HG02970 (cell line): ENCODE data around the gene TAB2.

ENCODE experiments used
- ATAC-seq: cut with Tn5 transposase; IDR thresholded peaks from one replicate; pipeline ENCODE4 v1.9.1; 2021; ENCODE audit warnings: mild to moderate bottlenecking, moderate library complexity, moderate number of reproducible peaks; ENCODE audit not compliant: unreplicated experiment, low FRiP score

TAB2 gene

DNA sequence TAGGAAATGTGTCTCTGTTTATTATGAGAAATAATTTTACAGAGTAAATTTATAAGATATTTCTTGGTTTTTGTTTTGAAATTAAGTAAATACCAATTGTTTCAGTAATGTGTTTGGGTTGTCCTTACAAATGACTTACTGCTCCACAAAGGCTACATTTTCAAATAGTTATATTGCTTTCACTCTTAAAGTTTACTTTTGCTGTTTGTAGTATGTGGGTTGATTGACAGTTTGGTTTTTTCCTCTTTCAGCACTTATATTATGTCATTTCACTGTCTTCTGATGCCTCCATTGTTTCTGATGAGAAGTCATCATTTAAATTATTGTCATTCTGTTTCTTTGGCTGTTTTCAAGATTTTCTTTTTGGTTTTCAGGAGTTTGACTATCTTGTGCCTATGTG lies 47.7 kb downstream of the TAB2 start:
- no peak for ATAC-seq

DNA sequence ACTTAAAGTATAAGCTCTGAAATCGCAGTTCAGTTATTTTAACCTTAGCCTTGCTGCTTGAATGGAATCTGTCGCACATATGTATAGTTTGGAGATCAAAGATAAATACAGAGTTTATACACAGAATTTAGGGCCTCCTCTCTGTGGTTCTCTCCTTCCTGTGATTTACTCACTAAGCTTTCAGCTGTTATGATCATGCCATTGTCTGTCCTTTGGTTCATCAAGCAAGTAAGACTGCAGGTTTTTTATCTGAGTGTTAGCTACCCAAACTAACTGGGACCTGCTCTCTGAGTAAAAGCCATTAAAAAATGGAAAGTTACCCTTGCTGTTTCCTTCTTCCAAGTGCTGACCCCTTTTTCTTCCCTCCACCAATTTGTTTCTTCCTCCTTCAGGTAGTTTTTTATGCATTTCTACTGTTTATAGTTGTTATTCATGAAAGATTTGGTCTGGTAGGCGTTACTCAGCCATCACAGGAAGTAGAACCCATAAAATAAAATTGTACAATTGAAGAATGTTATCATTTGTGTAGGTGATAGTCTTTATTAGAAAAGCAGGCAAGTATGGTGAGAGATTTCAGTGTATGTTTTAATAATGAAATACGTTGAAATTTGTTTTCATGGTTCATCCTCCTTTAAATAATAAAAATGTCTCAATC lies 48.9 kb downstream of the TAB2 start:
- no peak for ATAC-seq

DNA sequence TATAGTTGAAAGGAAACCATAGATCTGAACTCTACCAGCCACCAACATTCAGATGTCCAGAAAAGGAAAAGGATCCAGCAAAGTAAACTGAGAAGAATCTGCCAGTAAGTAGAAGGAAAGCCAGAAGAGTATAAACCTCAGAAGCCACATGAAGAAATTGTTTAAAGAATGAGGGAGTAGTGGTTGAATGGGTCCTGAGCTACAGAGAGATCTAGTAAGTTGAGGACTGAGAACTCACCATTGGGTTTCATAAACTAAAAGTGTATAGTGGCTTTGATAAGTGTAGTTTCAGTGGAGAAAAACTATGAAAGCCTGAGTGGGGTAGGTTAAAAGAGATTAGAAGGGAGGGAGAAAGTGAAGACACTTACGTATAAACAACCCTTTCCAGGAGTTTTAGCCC lies 50.6 kb downstream of the TAB2 start:
- no peak for ATAC-seq

DNA sequence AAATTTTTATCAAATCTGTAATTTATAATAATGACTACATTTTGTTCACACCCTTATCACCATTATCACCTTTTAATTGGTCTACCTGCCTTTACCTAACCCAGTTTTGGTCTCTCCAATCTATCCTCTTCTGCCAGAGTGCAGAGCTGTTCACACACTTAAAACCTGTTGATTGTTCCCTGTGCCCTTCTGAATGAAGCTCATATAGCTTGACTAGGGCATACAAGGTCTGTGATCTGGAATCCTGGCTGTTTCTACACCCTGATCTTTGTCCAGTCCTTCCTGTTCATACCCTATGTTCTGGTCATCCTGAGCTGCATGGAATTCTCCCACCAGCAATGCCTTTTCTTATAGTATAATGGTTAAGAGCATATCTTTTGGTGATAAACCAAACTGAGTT lies 53.6 kb downstream of the TAB2 start:
- ATAC-seq, result no peak

DNA sequence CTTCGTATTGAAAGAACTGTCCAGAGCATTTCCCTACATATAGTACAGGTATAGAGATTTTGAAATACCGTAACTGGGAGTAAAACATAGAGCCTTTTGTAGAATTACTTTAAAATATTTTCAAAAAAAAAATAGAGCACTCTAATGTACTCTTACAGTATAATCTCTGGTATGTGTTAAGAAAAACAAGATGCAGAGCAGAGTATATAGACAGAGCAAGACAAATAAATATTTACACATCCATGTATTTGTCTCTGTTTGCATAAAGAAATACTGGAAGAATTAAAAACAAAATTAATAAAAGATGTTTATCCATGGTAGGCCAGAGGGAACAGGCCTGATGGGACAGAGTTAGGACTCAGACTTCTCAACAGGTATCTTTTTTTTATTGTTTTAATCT lies 54.5 kb downstream of the TAB2 start:
- no peak for ATAC-seq

DNA sequence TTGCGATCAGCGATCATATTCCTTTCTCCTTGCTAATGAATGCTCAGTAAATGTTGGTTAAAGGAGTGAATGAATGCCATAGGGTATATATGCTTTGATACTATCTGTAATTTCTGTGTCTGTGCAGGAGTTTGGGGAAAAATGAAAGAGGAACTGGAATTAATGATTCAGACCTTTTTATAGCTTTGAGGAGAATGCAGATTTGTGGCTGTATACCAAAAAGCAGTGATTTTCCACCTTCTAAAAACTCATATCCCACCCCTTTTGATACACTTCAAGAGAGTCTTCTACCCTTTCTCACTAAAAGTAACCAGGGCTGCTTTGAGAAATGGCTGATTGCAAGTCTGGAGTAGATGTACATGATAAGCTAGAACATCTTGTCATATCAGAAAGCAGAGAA lies 56.0 kb downstream of the TAB2 start:
- no peak for ATAC-seq

DNA sequence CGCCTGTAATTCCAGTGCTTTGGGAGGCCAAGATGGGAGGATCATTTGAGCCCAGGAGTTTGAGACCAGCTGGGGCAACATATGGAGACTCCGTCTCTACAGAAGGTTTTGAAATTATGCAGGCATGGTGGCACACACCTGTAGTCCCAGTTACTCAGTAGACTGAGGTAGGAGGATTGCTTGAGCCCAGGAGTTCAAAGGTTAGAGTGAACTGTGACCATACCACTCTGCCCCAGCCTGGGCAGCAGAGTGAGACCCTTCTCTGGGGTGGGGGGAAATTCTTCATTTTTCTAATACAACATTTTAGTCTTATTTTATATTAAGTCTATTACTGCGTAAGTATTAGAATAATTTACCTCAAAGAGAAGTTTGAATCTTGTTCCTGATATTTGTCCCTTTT lies 62.5 kb downstream of the TAB2 start:
- ATAC-seq, result no peak

DNA sequence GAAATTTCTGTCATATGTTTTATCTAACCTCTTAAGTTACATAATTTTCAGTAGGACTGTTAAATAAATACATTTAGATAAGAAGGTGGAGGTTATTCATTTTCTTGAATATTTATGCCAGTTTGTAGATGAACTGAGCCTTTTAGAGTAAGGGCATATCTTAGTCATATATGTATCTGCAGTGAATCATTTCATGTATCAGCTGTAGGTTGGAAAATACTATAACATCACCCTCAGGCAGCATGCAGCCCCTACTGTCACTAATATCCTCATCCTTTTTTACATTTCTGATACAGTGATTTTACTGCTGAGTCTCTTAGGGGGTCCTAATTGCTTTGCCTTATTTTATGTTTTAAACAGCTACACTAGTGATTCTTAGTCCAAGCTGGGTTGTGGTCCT lies 63.0 kb downstream of the TAB2 start:
- no peak for ATAC-seq

DNA sequence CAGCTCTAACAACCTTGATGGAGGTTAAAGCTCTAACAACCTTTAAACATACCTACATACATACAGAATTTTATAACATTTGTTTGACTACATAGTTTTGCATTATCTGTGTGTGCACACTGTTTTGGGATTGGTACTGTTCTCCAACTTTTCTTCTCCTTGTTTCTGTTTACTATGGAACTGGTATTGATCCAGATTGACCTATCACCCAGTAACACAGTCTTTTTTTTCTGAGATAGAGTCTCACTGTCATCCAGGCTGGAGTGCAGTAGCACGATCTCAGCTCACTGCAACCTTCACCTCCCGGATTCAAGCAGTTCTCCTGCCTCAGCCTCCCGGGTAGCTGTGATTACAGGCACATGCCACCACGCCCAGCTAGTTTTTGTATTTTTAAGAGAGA lies 65.9 kb downstream of the TAB2 start:
- ATAC-seq, result no peak

DNA sequence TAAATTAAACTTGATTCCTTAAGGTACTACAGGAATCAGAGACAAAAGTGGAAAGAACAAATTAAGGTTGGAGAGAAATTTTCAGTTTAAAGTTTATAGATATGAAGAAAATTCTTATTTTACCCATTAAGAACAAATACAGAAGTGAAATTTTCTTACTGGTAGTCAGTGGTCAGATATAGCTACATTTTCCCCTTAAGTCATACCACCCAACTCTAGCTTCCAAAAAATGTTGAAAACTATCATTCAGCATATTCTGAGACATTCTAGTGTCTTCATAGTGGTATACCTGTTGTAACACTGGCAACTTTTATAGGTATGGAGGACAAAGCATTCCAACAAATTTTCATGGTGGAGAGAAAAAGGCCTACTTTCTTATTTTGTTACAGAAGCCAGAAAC lies 67.0 kb downstream of the TAB2 start:
- ATAC-seq, result no peak

DNA sequence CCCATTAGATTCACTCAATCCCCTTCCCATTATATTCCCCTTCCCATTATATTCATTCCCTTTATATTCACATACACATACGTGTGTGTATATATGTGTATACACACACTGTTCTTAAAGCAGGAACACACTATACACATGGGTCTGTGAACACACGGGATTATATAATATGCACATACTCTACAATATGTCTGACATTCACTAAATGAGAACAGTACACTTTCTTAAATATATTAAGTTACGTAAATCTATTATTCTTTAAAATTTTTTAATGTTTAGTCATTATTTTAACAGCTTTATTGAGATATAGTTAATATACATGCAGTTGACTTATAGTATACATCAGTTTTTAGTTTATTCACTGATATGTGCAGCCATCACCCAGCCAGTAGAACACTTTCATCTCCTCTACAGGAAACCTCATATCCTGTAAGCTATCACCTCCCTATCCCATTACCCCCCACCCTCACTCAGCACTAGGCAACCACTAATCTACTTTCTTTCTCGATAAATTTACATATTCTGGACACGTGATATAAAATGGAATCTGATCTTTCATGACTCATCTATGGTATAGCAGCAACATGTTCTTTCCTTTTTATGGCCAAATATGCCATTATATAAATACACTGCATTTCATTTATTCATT lies 68.6 kb downstream of the TAB2 start:
- ATAC-seq, result no peak

DNA sequence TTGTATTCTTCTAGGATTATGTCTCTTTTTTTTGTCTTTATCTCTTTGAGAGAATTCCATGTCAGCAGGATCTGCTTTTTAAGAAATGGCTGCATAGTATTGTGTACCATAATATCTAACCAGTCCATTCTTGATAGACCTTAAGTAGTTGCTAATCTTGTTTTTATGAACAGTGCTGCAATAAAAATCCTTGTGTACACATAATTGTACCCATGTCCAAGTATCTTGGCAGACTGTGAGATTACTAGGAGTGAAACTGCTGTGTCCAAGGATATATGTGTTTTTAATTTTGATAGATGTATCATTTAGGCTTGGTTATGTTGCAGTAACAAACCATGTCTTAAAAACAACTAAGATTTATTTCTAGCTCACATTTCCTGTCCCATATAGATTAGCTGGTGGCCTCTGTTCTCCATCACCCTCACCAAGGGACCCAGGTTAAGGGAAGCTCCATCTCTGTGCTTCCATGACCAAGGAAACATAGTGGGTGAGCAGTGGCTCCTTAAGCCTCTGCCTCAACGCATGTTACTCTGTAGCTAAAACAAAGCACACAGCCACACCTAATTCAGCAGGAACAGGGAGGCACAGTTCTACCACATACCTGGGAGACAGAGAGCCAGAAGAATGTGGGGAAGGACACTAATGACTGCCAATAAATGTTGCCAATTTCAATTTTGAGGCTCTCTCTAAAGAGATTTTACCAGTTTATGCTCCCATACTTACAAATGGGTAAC lies 70.4 kb downstream of the TAB2 start:
- no peak for ATAC-seq

DNA sequence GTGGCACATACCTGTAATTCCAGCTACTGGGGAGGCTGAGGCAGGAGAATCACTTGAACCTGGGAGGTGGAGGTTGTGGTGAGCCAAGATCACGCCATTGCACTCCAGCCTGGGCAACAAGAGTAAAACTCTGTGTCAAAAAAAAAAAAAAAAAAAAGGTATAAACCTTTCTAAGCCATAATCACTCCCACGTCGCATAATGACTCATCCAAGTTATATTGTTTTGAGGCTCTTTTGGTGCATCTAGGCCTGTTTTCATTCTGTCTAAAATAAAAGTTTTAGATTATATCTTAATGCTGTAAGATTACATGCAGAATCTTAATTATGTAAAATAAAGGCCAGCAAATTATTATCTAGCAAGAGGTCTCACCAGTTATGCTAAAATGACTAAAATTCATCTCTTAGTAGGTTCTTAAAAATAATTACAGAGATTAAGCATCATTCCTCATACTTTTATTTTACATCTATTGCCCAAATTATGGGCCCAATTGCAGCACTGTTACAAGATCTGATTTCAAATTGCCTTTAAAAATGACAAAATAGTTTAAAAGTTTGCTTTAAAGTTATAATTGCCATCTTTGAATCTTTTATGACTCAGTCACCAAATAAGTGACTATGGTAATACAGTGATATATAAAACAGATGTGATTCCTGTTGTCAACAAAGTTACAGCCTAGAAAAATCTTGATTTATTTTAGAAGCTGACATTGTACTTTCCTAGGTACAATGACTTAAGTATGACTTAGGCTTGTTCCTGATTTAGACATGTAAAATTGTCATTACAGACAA lies 72.2 kb downstream of the TAB2 start:
- ATAC-seq, result no peak

DNA sequence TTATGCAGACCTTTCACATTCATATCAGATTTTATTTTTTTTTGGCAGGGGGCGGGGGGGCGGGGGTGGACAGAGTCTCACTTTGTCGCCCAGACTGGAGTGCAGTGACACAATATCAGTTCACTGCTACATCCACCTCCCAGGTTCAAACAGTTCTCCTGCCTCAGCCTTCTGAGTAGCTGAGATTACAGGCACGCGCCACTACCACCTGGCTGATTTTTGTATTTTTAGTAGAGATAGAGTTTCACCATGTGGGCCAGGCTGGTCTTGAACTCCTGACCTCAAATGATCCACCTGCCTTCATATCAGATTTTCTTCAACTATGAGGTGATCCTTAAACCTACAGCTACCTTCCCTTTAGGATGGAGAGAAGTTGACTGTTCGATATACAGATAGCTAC lies 74.6 kb downstream of the TAB2 start:
- no peak for ATAC-seq

DNA sequence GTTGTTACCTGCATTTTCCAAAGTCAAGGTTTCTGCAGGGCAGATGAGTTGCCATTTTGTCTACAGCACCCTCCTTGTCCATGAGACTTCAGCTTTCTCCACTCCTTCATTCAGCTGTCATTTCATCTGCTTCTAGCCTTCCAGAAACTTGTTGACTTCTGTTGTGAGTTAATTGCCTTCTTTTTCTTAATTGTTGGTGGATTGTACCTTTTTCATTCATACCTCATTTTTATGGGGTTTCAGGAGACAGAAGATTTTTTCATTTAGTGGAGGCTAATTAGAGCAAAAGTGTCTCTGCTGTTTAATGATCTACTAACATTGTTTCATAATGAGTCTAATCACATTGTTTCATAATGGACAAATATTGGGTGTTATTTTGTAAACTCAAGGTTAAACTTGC lies 75.0 kb downstream of the TAB2 start:
- no peak for ATAC-seq

DNA sequence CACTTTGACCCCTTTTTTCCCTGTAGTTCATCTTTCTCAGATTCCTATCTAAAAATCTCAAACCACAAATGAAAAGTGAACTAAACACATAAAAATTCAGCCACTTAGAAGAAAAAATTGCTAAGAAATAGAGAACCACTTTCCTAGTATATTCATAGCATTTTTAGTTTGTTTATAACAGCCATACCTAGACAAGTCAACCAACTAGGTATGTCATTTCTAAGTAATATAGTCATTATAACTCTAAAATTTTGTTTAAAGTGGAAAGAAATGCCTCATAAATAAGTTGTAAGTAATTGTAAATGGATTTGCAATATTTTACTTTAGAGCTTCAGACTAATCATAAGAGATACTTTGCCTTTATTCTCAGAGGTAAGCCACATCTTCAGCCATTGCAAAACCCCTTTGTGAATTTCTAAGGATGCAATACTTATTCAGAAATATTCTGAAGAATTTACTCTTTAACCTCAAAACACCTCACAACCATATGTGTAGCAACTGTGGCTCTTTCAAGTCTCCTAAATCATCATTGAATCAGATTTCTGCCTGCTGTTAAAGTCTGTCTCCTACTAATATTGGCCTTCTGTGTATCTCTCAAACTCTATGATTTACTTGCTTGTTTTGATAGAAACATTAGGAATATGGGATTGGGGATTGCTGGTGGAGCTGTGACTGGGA lies 75.6 kb downstream of the TAB2 start:
- ATAC-seq, result no peak

DNA sequence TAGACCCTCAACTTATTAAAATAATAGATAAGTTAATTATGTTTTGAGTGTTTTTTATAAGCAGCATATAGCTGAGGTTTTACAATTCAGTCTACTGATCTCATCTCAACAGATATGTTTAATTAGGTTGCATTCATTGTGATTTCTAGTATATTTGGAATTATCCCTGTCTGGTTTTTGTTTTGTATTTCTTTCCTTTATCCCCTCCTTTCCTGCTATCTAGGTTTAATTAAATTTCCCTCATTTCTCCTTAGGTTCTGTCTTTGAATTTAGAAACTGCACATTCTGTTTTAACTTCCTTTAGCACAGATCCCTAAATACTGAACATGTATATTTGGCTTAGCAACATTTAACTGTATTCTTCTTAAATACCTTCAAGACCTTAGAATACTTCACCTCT lies 77.7 kb downstream of the TAB2 start:
- no peak for ATAC-seq

DNA sequence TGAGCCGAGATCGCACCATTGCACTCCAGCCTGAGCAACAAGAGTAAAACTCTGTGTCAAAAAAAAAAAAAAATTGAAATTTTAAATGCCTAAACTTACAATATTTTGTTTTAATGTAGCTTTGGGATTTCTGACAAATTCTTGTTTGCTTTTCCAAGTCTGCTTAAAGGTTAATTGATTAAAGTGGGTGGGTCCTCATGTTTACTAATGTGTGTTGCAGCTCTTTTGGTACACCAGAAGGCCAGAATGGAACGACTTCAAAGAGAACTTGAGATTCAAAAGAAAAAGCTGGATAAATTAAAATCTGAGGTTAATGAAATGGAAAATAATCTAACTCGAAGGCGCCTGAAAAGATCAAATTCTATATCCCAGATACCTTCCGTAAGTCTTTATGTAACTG lies 79.9 kb downstream of the TAB2 start:
- ATAC-seq, result no peak

DNA sequence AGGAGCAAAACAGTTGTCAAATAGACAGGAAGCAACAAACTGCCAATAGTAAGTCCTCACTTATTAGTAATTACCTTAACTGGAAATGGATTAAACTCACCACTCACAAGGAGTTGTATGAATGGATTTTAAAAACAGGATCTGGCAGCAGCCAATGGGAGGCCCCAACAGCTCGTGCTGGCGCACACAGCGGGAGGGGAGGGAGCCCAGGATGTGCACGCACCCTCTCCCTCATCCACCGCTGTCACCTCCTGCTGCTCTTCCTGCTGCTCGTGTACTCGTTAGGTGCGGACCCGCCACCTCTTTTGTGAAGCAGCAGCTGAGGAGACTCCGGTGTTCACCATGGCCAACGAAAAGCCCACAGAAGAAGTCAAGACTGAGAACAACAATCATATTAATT lies 82.5 kb downstream of the TAB2 start, which contains the start of gene SUMO4:
Gene SUMO4, plus strand, starts transcription at position 213 of the 400 bp plus-strand sequence. Its CDS starts 130 bp downstream, at position 343.
- no peak for ATAC-seq

DNA sequence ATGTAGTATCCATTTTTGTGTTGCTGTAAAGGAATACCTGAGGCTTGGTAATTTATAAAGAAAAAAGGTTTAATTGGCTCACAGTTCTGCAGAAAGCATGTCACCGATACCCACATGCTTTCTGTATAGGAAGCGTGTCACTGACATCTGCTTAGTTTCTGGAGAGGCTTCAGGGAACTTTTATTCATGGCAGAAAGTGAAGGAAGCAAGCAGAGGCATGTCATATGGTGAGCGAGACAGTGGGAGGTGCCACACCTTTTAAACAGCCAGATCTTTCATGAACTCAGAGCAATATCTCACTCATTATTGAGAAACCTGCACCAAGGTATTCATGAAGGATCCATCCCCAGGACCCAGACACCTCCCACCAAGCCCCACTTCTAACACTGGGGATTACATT lies 86.0 kb downstream of the TAB2 start:
- no peak for ATAC-seq
